Fibroblast of mammary gland (primary cell): ENCODE results near the gene CXCL12.

Source experiments
- DNase-seq: peaks from one replicate; pipeline ENCODE4 v3.0.0-alpha.2; 2010; ENCODE audit warnings: low read depth
- H3K4me3 ChIP-seq: 2 replicates; pipeline ENCODE4 v1.5.1; 2011; ENCODE audit warnings: low read depth, mild to moderate bottlenecking, low read length, moderate library complexity; ENCODE audit not compliant: control insufficient read depth
- TF ChIP-seq, protein P1 (sequence below): conservative IDR thresholded peaks from 2 replicates; pipeline ENCODE4 v1.5.1; 2011; ENCODE audit warnings: low read depth, low read length, inconsistent platforms; ENCODE audit not compliant: control insufficient read depth, insufficient read depth

CXCL12 gene

DNA sequence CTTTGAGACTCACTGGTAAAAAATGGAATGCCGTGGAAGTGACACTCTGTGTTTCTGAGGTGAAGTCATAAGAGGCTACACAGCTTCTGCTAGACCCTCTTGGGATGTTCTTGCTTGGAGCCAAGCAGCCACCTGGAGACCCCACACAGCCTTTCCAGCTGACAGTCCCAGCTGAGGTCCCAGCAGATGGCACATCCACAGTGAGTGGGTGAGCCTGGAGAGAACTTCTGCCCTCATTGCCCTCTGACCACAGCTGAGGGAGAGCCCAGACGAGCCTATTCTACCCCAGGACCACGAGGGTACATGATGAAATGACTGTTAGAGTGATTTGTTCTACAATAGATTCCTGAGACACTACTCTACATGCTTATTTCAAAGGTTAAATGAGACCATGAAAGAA, 44.3 kb downstream of the CXCL12 start:
- DNase-seq, result no peak
- TF ChIP-seq, protein P1, sequence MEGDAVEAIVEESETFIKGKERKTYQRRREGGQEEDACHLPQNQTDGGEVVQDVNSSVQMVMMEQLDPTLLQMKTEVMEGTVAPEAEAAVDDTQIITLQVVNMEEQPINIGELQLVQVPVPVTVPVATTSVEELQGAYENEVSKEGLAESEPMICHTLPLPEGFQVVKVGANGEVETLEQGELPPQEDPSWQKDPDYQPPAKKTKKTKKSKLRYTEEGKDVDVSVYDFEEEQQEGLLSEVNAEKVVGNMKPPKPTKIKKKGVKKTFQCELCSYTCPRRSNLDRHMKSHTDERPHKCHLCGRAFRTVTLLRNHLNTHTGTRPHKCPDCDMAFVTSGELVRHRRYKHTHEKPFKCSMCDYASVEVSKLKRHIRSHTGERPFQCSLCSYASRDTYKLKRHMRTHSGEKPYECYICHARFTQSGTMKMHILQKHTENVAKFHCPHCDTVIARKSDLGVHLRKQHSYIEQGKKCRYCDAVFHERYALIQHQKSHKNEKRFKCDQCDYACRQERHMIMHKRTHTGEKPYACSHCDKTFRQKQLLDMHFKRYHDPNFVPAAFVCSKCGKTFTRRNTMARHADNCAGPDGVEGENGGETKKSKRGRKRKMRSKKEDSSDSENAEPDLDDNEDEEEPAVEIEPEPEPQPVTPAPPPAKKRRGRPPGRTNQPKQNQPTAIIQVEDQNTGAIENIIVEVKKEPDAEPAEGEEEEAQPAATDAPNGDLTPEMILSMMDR, result no peak

DNA sequence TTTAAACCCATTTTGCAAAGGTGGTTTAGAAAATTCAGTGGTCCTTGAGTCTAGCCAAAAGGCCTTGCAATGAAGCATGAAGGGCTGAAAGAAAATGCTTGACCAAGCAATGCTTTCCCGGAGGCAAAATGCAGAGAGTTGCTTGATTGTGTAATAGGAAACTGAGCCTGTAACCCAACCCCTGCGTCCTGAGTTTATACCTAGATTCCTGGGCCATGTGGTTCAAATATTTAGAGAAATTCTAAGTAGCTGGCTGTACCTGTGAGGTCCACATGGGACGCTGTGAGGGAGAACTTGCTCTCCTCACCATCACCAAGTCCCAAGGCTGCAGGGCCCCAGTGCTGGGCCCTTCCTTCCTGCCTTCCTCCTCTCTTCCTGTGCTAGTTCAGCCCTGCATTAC, 45.7 kb downstream of the CXCL12 start:
- no peak for DNase-seq
- no peak overlapping the region for H3K4me3 ChIP-seq
- TF ChIP-seq, protein P1, result no peak

More for the DNA sequence above, 44.3 kb downstream of the CXCL12 start:
- H3K4me3 ChIP-seq, result no peak overlapping the region

DNA sequence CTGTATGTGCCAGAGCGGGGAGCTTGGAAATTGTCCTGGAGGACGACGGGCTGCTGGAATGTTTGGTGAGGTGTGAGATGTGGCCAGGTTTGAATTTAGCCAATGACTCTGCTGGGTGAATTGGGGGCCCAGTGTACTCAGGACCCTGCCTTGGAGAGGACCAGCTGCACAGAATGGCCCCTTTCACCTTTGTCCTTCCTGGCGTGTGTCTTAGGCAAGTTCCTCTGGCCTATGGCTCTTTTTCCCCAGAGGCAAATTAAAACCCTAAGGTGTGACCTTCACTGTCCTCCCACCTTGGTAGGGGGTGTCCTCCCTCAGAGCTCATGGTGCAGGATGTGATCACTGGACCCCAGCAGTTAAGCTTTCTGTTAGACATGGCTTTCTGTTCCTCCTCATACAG, 47.8 kb downstream of the CXCL12 start:
- no peak for DNase-seq
- TF ChIP-seq, protein P1, result no peak
- H3K4me3 ChIP-seq, result no peak overlapping the region

DNA sequence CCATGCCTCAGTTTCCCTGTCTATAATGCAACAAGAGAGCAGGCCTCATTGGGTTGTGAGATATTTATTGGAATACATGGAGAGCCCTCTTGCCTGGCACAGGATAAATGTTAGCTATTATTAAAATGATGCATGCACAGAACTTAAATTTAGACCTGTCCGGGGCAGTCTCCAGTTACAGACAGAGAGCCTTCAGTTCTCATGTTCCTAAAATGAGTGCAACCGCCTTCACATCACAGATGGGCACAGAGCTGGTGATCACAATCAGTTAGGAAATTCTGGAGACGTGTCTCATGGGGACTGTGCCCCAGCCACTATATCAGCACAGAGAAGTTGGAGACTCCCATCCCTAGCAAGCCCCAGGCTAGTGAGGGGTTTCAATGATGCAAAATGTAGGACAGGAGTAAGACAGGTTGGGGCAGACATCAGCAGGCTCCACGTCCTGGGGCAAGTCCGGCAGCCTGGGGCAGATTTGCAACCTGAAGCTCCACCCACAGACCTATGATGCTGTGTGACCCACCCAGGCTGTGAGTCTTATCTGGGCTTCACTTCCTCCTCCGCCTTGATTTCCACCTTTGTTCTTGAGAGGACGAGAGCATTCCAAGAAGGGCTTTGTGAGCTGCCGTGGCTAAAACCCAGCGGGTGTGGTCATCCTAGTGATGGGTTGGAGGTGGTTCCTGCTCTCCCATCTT, 49.4 kb downstream of the CXCL12 start:
- TF ChIP-seq, protein P1, result no peak
- DNase-seq, result no peak
- no peak overlapping the region for H3K4me3 ChIP-seq

DNA sequence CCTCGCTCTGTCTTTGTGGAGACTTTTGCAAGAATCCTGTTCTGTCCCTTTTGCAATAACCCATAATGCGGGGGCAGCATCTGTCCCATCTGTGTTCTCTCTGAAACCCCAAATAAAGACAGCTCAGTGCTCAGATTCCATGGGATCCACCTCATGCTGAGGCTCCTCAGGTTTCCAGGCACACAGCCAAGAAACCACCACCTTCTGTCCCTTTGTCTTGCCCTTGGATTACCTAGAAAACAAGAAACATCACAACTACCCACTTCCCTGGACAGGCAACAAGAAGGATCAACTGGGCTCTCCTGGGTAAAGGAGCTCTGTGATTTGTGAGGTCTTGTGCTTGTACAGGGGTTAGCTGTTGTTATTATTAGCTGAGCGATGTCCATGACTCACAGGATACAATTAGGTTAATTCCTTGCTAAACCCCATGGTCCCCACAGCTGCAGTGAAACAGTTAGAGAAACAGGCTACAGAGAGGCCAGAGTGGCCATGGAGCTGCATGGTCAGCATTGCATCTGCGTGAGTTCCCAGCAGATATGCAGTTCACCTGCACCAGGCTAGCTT, 50.2 kb downstream of the CXCL12 start:
- peak; percentile 86 for DNase-seq
- no peak overlapping the region for H3K4me3 ChIP-seq
- TF ChIP-seq, protein P1, result no peak

DNA sequence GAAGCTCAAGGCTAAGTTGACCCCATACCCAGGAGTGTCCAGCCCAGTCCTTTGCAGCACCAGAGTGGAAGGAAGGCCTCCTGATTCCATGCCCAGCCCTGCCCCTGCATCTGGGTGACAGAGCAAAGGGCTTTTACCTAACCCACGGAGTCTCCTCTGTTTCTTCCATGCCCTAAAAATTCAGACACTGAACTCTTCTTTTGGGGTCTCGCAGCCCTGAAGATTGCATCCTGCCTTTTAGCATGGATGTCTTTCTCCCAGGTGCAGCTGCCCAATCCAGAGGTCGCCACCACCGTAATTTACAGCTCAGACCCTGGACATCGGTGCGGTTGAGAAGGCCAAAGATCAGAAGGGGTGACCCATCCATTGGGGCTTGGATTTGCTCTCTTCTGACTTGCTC, 50.8 kb downstream of the CXCL12 start:
- no peak overlapping the region for H3K4me3 ChIP-seq
- TF ChIP-seq, protein P1, result no peak
- no peak for DNase-seq
